ENCODE results near the gene ERVFRD-1.

DNA sequence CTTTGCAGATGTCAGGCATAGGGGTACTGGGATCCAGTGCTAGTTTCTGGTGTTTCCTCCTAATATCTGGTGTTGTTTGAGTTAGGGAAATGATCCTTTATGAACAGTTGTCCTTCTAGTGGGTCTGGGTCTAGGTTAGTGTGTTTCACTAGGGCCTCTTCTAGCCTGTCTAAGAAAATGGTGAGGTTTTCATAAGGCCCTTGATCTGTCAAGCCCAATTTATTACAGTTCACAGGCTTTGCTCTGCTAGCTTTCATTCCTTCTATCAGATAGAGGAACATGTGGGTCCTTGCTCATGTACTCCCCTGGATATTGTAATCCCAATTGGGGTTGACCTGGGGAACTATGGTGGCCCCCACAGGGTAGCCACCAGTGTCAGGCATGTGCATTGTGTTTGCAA lies 2.8 kb downstream of the ERVFRD-1 start:
- TF ChIP-seq, protein P1, sequence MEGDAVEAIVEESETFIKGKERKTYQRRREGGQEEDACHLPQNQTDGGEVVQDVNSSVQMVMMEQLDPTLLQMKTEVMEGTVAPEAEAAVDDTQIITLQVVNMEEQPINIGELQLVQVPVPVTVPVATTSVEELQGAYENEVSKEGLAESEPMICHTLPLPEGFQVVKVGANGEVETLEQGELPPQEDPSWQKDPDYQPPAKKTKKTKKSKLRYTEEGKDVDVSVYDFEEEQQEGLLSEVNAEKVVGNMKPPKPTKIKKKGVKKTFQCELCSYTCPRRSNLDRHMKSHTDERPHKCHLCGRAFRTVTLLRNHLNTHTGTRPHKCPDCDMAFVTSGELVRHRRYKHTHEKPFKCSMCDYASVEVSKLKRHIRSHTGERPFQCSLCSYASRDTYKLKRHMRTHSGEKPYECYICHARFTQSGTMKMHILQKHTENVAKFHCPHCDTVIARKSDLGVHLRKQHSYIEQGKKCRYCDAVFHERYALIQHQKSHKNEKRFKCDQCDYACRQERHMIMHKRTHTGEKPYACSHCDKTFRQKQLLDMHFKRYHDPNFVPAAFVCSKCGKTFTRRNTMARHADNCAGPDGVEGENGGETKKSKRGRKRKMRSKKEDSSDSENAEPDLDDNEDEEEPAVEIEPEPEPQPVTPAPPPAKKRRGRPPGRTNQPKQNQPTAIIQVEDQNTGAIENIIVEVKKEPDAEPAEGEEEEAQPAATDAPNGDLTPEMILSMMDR (IDR thresholded peaks at IDR 0.05; ENCODE audit: poor library complexity, severe bottlenecking): no peak
- TF ChIP-seq, protein P2, sequence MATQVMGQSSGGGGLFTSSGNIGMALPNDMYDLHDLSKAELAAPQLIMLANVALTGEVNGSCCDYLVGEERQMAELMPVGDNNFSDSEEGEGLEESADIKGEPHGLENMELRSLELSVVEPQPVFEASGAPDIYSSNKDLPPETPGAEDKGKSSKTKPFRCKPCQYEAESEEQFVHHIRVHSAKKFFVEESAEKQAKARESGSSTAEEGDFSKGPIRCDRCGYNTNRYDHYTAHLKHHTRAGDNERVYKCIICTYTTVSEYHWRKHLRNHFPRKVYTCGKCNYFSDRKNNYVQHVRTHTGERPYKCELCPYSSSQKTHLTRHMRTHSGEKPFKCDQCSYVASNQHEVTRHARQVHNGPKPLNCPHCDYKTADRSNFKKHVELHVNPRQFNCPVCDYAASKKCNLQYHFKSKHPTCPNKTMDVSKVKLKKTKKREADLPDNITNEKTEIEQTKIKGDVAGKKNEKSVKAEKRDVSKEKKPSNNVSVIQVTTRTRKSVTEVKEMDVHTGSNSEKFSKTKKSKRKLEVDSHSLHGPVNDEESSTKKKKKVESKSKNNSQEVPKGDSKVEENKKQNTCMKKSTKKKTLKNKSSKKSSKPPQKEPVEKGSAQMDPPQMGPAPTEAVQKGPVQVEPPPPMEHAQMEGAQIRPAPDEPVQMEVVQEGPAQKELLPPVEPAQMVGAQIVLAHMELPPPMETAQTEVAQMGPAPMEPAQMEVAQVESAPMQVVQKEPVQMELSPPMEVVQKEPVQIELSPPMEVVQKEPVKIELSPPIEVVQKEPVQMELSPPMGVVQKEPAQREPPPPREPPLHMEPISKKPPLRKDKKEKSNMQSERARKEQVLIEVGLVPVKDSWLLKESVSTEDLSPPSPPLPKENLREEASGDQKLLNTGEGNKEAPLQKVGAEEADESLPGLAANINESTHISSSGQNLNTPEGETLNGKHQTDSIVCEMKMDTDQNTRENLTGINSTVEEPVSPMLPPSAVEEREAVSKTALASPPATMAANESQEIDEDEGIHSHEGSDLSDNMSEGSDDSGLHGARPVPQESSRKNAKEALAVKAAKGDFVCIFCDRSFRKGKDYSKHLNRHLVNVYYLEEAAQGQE (IDR thresholded peaks at IDR 0.05; ENCODE audit: borderline replicate concordance): no peak
